A549 treated with Hydrocortisone at 1 μM for 4 hours (cell line): ENCODE measurements around the gene MSH6. TPM values are rescaled to one million over a fixed set of nuclear protein-coding genes. Genes with fewer than 3 reads are reported as not detected.

Experiments used
- total RNA-seq: library from RNA; stranded (reverse); fragments of 200-300 nt; extraction: Qiagen RNA extraction; gene quantifications from 5 replicates; pipeline ENCODE4 v1.2.3, GENCODE V29; 2022

Gene MSH6
- 75.7 to 110 TPM (median 88.0 TPM) in 5 replicates for total RNA-seq

GRCh38 chr2:47782671-47783485 is at the start of gene MSH6:
Gene MSH6 (plus strand): TSS chr2:47783145. CDS start chr2:47783234, 89 bp downstream.

Other genes with a start within 250 kb of the MSH6 start
- gene KCNK12, start 212.2 kb upstream of the MSH6 start, total RNA-seq = 0.01 to 0.05 TPM (median 0.02 TPM) in 5 replicates
- 31.5 to 57.2 TPM (median 39.0 TPM) in 5 replicates for gene FBXO11, start 123.4 kb downstream of the MSH6 start, total RNA-seq